Stimulated activated CD8-positive, alpha-beta memory T cell treated with anti-CD3 and anti-CD28 coated beads, Interleukin-4, amount 100 ng/mL, for 4 hours (primary cell): ENCODE data around the gene MRGPRG.

Experiments
- DNase-seq, 2 donors: peaks; one replicate each; pipeline ENCODE4 v3.0.0-alpha.2; 2020; ENCODE audit warnings: low read depth in 2 of 2, low spot score in 1 of 2

MRGPRG gene

GRCh38 chr11:3195251-3196160 is 23.1 kb downstream of the MRGPRG start:
- DNase-seq, result no peak

- DNase-seq, result no peak
Measured at GRCh38 chr11:3194016-3194816, 24.4 kb downstream of the MRGPRG start.

GRCh38 chr11:3193373-3194015 is 25.1 kb downstream of the MRGPRG start:
- no peak for DNase-seq

- DNase-seq, result no peak
Measured at GRCh38 chr11:3192511-3193372, 25.9 kb downstream of the MRGPRG start.

GRCh38 chr11:3191586-3192324 is 26.9 kb downstream of the MRGPRG start:
- DNase-seq, result no peak

- DNase-seq, result no peak
Measured at GRCh38 chr11:3190600-3190999, 28.0 kb downstream of the MRGPRG start.

- no peak for DNase-seq
Measured at GRCh38 chr11:3189886-3190583, 28.6 kb downstream of the MRGPRG start.

GRCh38 chr11:3189196-3189843 is 29.3 kb downstream of the MRGPRG start:
- no peak for DNase-seq

- no peak for DNase-seq
Measured at GRCh38 chr11:3188496-3189195, 30.0 kb downstream of the MRGPRG start.

- DNase-seq, result no peak
Measured at GRCh38 chr11:3186166-3186953, 32.3 kb downstream of the MRGPRG start.

GRCh38 chr11:3184732-3185347 is 33.8 kb downstream of the MRGPRG start:
- DNase-seq, result no peak

- no peak for DNase-seq
Measured at GRCh38 chr11:3183523-3183922, 35.1 kb downstream of the MRGPRG start.

- DNase-seq, result no peak
Measured at GRCh38 chr11:3182462-3182852, 36.2 kb downstream of the MRGPRG start.

GRCh38 chr11:3181725-3182461 is 36.7 kb downstream of the MRGPRG start:
- DNase-seq, result no peak

GRCh38 chr11:3180869-3181268 is 37.7 kb downstream of the MRGPRG start:
- no peak for DNase-seq

- DNase-seq, result no peak
Measured at GRCh38 chr11:3178349-3178748, 40.3 kb downstream of the MRGPRG start.
